T-cell (primary cell): ENCODE results near the gene SLC66A2. TPM values are rescaled to one million over a fixed set of nuclear protein-coding genes. Genes with fewer than 3 reads are reported as not detected.

Experiments
- ATAC-seq, 4 experiments: fragments of 200-7000 bp in 3 of 4; fragments of 150-1000 bp in 1 of 4; cut with Tn5 transposase; replicated peaks in 1 of 4; 1 replicate in 3 of 4; 2 replicates in 1 of 4; pipeline ENCODE4 v1.10.0; 2021; ENCODE audit warnings: moderate library complexity in 3 of 4, mild to moderate bottlenecking in 2 of 4, moderate number of reproducible peaks in 1 of 4
- CTCF ChIA-PET, 2 donors: fragments of 300-600 bp; sonication (Branson Sonifier 250); formaldehyde crosslinking; loops; one replicate each; lab custom pipeline; 2022; ENCODE audit warnings: antibody characterized with exemption in 2 of 2; lab: Charles Lee
- POLR2A ChIA-PET, 2 donors: fragments of 300-600 bp; sonication (Branson Sonifier 250); formaldehyde crosslinking; loops; one replicate each; lab custom pipeline; 2022; ENCODE audit warnings: antibody characterized with exemption in 2 of 2; lab: Charles Lee
- DNase-seq, 35 experiments: peaks; one replicate each; pipeline versions ENCODE4 v3.0.0 to v3.0.0-alpha.2; 2013 to 2023
- H3K27ac ChIP-seq: one replicate; pipeline ENCODE4 v1.5.1; 2013; ENCODE audit warnings: low read length
- H3K27me3 ChIP-seq, 2 experiments: replicated peaks in 1 of 2; 1 replicate in 1 of 2; 2 replicates in 1 of 2; pipeline versions ENCODE4 v1.6.1 to v1.7.0; 2013; ENCODE audit warnings: low read length in 1 of 2, mixed read lengths in 1 of 2; ENCODE audit not compliant: control insufficient read depth in 2 of 2, insufficient read depth in 2 of 2; ENCODE audit errors: extremely low read depth in 1 of 2
- H3K36me3 ChIP-seq, 2 donors: 1 replicate in 1 of 2; 2 replicates in 1 of 2; pipeline versions ENCODE4 v1.6.1 to v1.7.0; 2013; ENCODE audit warnings: low read length in 1 of 2; ENCODE audit not compliant: control insufficient read depth in 2 of 2, insufficient read depth in 1 of 2; ENCODE audit errors: extremely low read depth in 1 of 2
- H3K4me1 ChIP-seq, 2 experiments: 1 replicate in 1 of 2; 2 replicates in 1 of 2; pipeline versions ENCODE4 v1.6.1 to v1.7.0; 2013; ENCODE audit warnings: low read length in 2 of 2, mixed read lengths in 1 of 2; ENCODE audit not compliant: insufficient read depth in 2 of 2, control insufficient read depth in 1 of 2; ENCODE audit errors: extremely low read depth in 1 of 2
- H3K4me3 ChIP-seq, 2 donors: 1 replicate in 1 of 2; 2 replicates in 1 of 2; pipeline versions ENCODE4 v1.5.1 to v1.7.0; 2013; ENCODE audit warnings: mild to moderate bottlenecking in 2 of 2, low read length in 1 of 2, moderate library complexity in 1 of 2; ENCODE audit not compliant: control insufficient read depth in 1 of 2; ENCODE audit errors: extremely low read depth in 1 of 2
- H3K9me3 ChIP-seq: 2 replicates; pipeline ENCODE4 v1.7.0; 2013
- H3K27ac Mint-ChIP-seq, 2 donors: one replicate each; pipeline ENCODE4 v1.8.0; 2020 to 2021; ENCODE audit warnings: mild to moderate bottlenecking in 2 of 2, mixed read lengths in 2 of 2
- H3K27me3 Mint-ChIP-seq, 2 donors: one replicate each; pipeline ENCODE4 v1.8.0; 2021 to 2022; ENCODE audit warnings: mixed read lengths in 2 of 2
- H3K36me3 Mint-ChIP-seq: one replicate; pipeline ENCODE4 v1.8.0; 2021; ENCODE audit warnings: mixed read lengths
- H3K4me1 Mint-ChIP-seq, 3 donors: one replicate each; pipeline ENCODE4 v1.8.0; 2020 to 2022; ENCODE audit warnings: mixed read lengths in 3 of 3, mild to moderate bottlenecking in 1 of 3
- H3K4me3 Mint-ChIP-seq, 3 donors: one replicate each; pipeline ENCODE4 v1.8.0; 2020 to 2022; ENCODE audit warnings: mild to moderate bottlenecking in 3 of 3, mixed read lengths in 3 of 3, moderate library complexity in 3 of 3
- H3K9me3 Mint-ChIP-seq, 3 donors: one replicate each; pipeline ENCODE4 v1.8.0; 2020 to 2022; ENCODE audit warnings: mixed read lengths in 3 of 3
- WGBS: methylation state at CpG from one replicate; pipeline ENCODE4 v1.1.5; 2013; ENCODE audit warnings: missing lambda C conversion rate; ENCODE audit not compliant: insufficient coverage; 5-methylcytosine and 5-hydroxymethylcytosine counted together
- total RNA-seq, 35 experiments: library from RNA in 6 of 35; stranded (reverse) in 6 of 35; fragments of 120-200 nt in 1 of 35; gene quantifications; one replicate each; pipeline versions ENCODE4 v1.2.1 to v1.2.4 and lab custom pipeline; 2013 to 2026

SLC66A2 gene
- total RNA-seq, 5 donors from 2014 or later (not counting 1 experiment from before 2014, with no cell fraction given) = 28.4 to 66.5 (median 37.6) TPM

GRCh38 chr18:79983253-79983652 lies 31.8 kb upstream of the SLC66A2 start:
- WGBS = 100% methylated on average over 1 of the region's 4 CpGs
- H3K27me3 Mint-ChIP-seq = no peaks in the 10 kb centered on the region
- peaks cover 0 to 10% of the 10 kb centered on the region in 2 donors for H3K36me3 ChIP-seq
- H3K27me3 ChIP-seq = no peaks in the 10 kb centered on the region
- no peak overlapping the region for H3K4me3 ChIP-seq
- peak overlapping the region in 1 of 3 donors; percentile 44 for H3K4me3 Mint-ChIP-seq
- peaks cover 72 to 83% (median 77%) of the 10 kb centered on the region in 3 donors for H3K4me1 Mint-ChIP-seq
- no peaks in the 10 kb centered on the region for H3K9me3 ChIP-seq
- H3K27ac Mint-ChIP-seq = no peak overlapping the region
- ATAC-seq = no peak
- H3K36me3 Mint-ChIP-seq = peaks cover 22% of the 10 kb centered on the region
- H3K9me3 Mint-ChIP-seq = no peaks in the 10 kb centered on the region
- ChIA-PET POLR2A (interaction anchor here in 1 of 2 donors (0.7 kb wide), 1 partner anchor 45 kb away, joined by 3 read pairs; no protein-coding TSS in a partner anchor), CTCF (interaction anchor here in 1 of 2 donors (1.2 kb wide), 1 partner anchor 20 kb away, joined by 3 read pairs; no protein-coding TSS in a partner anchor)
- DNase-seq = no peak
- H3K27ac ChIP-seq = no peak overlapping the region
- peaks cover 17 to 51% of the 10 kb centered on the region in 2 experiments for H3K4me1 ChIP-seq

- peaks cover 16 to 51% of the 10 kb centered on the region in 2 experiments for H3K4me1 ChIP-seq
- CTCF ChIA-PET = interaction anchor here in 1 of 2 donors (1.2 kb wide), 1 partner anchor 20 kb away, joined by 3 read pairs; no protein-coding TSS in a partner anchor
- DNase-seq = peak in 7 of 35 experiments; percentile 11 to 40 (median 20)
Observed at GRCh38 chr18:79982736-79983135, 31.3 kb upstream of the SLC66A2 start.

GRCh38 chr18:79980585-79980984 lies 29.1 kb upstream of the SLC66A2 start:
- Mint-ChIP-seq H3K4me3 (peak overlapping the region in 1 of 3 donors; percentile 25), H3K36me3 (peaks cover 24% of the 10 kb centered on the region), H3K27me3 (no peaks in the 10 kb centered on the region), H3K4me1 (peaks cover 67 to 71% (median 70%) of the 10 kb centered on the region in 3 donors), H3K9me3 (no peaks in the 10 kb centered on the region), H3K27ac (no peak overlapping the region)
- H3K27ac ChIP-seq = no peak overlapping the region
- no peaks in the 10 kb centered on the region for H3K9me3 ChIP-seq
- peaks cover 11 to 24% of the 10 kb centered on the region in 2 donors for H3K36me3 ChIP-seq
- whole genome bisulfite sequencing = 91% methylated on average over 9 of the region's 13 CpGs
- no peak overlapping the region for H3K4me3 ChIP-seq
- H3K4me1 ChIP-seq = peaks cover 3 to 40% of the 10 kb centered on the region in 2 experiments
- ChIA-PET CTCF (no interaction called here), POLR2A (no interaction called here)
- H3K27me3 ChIP-seq = no peaks in the 10 kb centered on the region
- no peak for DNase-seq
- ATAC-seq = no peak

More at GRCh38 chr18:79982736-79983135, 31.3 kb upstream of the SLC66A2 start:
- POLR2A ChIA-PET = interaction anchor here in 1 of 2 donors (0.7 kb wide), 1 partner anchor 44 kb away, joined by 3 read pairs; no protein-coding TSS in a partner anchor
- H3K4me1 Mint-ChIP-seq = peaks cover 77 to 86% (median 81%) of the 10 kb centered on the region in 3 donors
- no peaks in the 10 kb centered on the region for H3K27me3 Mint-ChIP-seq
- Histone ChIP-seq H3K36me3 (peaks cover 3 to 10% of the 10 kb centered on the region in 2 donors), H3K9me3 (no peaks in the 10 kb centered on the region), H3K27ac (no peak overlapping the region), H3K4me3 (no peak overlapping the region), H3K27me3 (no peaks in the 10 kb centered on the region)
- peak overlapping the region in 1 of 3 donors; percentile 33 for H3K4me3 Mint-ChIP-seq
- ATAC-seq = peak in 1 of 4 experiments; percentile 53
- no peaks in the 10 kb centered on the region for H3K9me3 Mint-ChIP-seq
- H3K27ac Mint-ChIP-seq = peak overlapping the region; percentile 35 to 47
- H3K36me3 Mint-ChIP-seq = peaks cover 26% of the 10 kb centered on the region
- WGBS = 48% methylated on average over 3 of the region's 6 CpGs

- no peak overlapping the region for H3K4me3 ChIP-seq
- DNase-seq (no peak), ATAC-seq (no peak)
- POLR2A ChIA-PET = no interaction called here
- Mint-ChIP-seq H3K27ac (no peak overlapping the region), H3K4me3 (no peak overlapping the region), H3K27me3 (no peaks in the 10 kb centered on the region), H3K4me1 (peaks cover 63 to 67% (median 65%) of the 10 kb centered on the region in 3 donors), H3K9me3 (no peaks in the 10 kb centered on the region), H3K36me3 (peaks cover 26% of the 10 kb centered on the region)
- WGBS = 96% methylated on average over 5 of the region's 5 CpGs
- no peak overlapping the region for H3K27ac ChIP-seq
- H3K36me3 ChIP-seq = peaks cover 19 to 20% of the 10 kb centered on the region in 2 donors
- CTCF ChIA-PET = no interaction called here
- H3K27me3 ChIP-seq = no peaks in the 10 kb centered on the region
- H3K9me3 ChIP-seq = no peaks in the 10 kb centered on the region
- H3K4me1 ChIP-seq = peaks cover 3 to 36% of the 10 kb centered on the region in 2 experiments
Observed at GRCh38 chr18:79979843-79980242, 28.4 kb upstream of the SLC66A2 start.

- ChIA-PET CTCF (interaction anchor here in 1 of 2 donors (0.6 kb wide), 1 partner anchor 584 kb away, joined by 3 read pairs; no protein-coding TSS in a partner anchor), POLR2A (interaction anchor here in 1 of 2 donors (1.5 kb wide), 1 partner anchor 9 kb away, joined by 3 read pairs; no protein-coding TSS in a partner anchor)
- no peaks in the 10 kb centered on the region for H3K9me3 ChIP-seq
- peaks cover 0 to 11% of the 10 kb centered on the region in 2 experiments for H3K4me1 ChIP-seq
- Mint-ChIP-seq H3K36me3 (peaks cover 40% of the 10 kb centered on the region), H3K27ac (peak overlapping the region in 1 of 2 donors; percentile 19), H3K9me3 (no peaks in the 10 kb centered on the region), H3K27me3 (no peaks in the 10 kb centered on the region), H3K4me3 (no peak overlapping the region), H3K4me1 (peaks cover 27 to 35% (median 34%) of the 10 kb centered on the region in 3 donors)
- no peaks in the 10 kb centered on the region for H3K27me3 ChIP-seq
- WGBS = 93% methylated on average over 3 of the region's 14 CpGs
- ATAC-seq = no peak
- H3K36me3 ChIP-seq = peaks cover 26 to 48% of the 10 kb centered on the region in 2 donors
- DNase-seq = no peak
- H3K4me3 ChIP-seq = no peak overlapping the region
- H3K27ac ChIP-seq = no peak overlapping the region
Observed at GRCh38 chr18:79975985-79976680, 24.7 kb upstream of the SLC66A2 start.

GRCh38 chr18:79975043-79975442 lies 23.6 kb upstream of the SLC66A2 start:
- Mint-ChIP-seq H3K4me3 (no peak overlapping the region), H3K9me3 (no peaks in the 10 kb centered on the region), H3K36me3 (peaks cover 44% of the 10 kb centered on the region), H3K4me1 (peaks cover 18 to 31% (median 27%) of the 10 kb centered on the region in 3 donors), H3K27me3 (no peaks in the 10 kb centered on the region), H3K27ac (no peak overlapping the region)
- ATAC-seq = no peak
- Histone ChIP-seq H3K4me3 (no peak overlapping the region), H3K9me3 (no peaks in the 10 kb centered on the region), H3K27me3 (no peaks in the 10 kb centered on the region), H3K4me1 (peaks cover 0 to 7% of the 10 kb centered on the region in 2 experiments), H3K27ac (no peak overlapping the region), H3K36me3 (peaks cover 26 to 52% of the 10 kb centered on the region in 2 donors)
- no peak for DNase-seq
- POLR2A ChIA-PET = no interaction called here
- CTCF ChIA-PET = interaction anchor here in 1 of 2 donors (0.6 kb wide), 1 partner anchor 68 kb away, joined by 3 read pairs; no protein-coding TSS in a partner anchor
- WGBS = 100% methylated on average over 1 of the region's 4 CpGs
